Measurements from ENCODE around the gene VAV2.

DNA sequence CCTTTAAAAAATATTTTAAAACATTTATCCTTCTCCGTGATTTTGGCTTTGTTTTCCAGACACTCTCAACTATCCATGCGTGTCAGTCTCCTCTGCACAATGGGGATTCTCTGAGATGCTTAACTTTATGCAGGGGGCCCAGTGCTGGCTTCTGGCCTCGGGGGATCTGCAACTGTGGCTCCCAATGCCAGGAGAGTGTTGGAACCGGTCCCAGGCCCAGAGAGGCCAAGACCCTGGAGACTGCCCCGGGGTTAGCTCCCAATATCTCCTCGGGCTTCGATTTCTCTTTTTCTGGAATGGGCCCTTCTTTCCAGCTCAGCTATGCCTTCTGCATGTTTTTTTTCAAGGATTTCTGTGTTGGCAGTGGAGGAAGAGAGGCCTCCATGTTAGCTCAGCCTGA, 233.9 kb downstream of the VAV2 start:
- TF ChIP-seq FOXM1 (IDR thresholded peaks at IDR 0.05; ENCODE audit: borderline replicate concordance, low read depth) (no peak), EP300 (IDR thresholded peaks at IDR 0.05; ENCODE audit: borderline replicate concordance) (no peak), TAF1 (IDR thresholded peaks at IDR 0.05; ENCODE audit: low read depth) (no peak), RAD21 (IDR thresholded peaks at IDR 0.05; ENCODE audit: low read depth) (no peak), CREB1 (IDR thresholded peaks at IDR 0.05; ENCODE audit: low read depth) (no peak)
- TF ChIP-seq, protein P1, sequence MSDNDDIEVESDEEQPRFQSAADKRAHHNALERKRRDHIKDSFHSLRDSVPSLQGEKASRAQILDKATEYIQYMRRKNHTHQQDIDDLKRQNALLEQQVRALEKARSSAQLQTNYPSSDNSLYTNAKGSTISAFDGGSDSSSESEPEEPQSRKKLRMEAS (IDR thresholded peaks at IDR 0.05), result no peak
